Stimulated activated CD4-positive, alpha-beta T cell treated with anti-CD3 and anti-CD28 coated beads, TNF-alpha, amount 100 ng/mL, for 4 hours (primary cell): Measurements from ENCODE around the gene LIF.
"Not testable (repeated sequence)": the region's sequence is repeated elsewhere in the genome, so short reads cannot be mapped to it uniquely, and the experiment has no call there.

Experiments
- DNase-seq, 3 experiments: peaks; one replicate each; pipeline ENCODE4 v3.0.0-alpha.2; 2020; ENCODE audit warnings: low read depth in 3 of 3

LIF gene

DNA sequence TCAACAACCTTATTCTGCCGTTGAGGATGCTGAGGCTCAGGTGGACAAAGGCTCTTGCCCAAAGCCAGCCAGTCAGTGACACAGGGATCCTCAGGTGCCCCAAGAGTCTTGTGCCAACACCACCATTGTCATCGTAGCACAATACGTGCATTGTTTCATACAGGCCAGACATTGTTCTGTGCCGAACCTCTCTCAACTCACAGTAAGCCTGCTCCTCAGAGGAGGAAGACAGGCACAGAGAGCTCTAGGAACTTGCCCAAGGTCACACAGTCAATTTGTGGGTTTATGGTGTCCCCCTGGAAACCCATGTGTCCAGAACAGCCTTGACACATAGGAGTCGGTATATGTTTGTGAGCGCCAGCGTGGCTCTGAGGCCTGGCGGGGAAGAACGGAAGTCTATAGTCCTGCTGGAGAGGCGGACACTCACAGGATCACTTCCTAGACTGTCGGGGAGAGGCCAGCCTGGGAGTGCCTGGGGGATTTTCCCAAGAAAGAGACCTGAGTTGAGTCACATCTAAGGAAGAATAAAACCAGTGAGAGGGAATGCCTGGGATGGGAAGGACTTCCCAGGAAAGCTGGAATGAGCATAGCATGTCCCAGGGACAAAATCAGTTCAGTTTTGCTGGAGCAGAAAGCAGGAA is 20.2 kb downstream of the LIF start:
- DNase-seq: no peak

GRCh38 chr22:30225220-30225927 is 21.2 kb downstream of the LIF start:
- DNase-seq: no peak

GRCh38 chr22:30224161-30224857 is 22.2 kb downstream of the LIF start:
- DNase-seq: no peak

DNA sequence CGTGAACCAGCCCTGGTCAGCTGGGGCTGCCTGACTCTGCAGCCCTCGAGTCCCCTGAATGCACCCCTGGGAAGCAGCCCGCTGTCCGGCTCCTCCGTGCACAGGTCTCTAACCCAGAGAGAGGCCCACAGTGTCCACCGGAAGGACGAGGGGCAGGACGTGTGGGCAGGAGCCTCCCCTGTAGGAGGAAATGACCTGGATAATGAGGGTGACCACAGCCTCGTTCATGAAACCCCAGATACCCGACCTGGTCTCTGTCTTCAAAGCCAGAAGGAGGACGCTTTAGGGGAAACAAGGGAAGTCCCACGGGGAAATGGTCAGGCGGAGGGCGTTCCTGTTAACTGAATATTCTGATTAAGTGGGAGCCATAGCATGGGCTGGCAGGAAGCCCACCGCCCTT is 23.3 kb downstream of the LIF start:
- DNase-seq: no peak

DNA sequence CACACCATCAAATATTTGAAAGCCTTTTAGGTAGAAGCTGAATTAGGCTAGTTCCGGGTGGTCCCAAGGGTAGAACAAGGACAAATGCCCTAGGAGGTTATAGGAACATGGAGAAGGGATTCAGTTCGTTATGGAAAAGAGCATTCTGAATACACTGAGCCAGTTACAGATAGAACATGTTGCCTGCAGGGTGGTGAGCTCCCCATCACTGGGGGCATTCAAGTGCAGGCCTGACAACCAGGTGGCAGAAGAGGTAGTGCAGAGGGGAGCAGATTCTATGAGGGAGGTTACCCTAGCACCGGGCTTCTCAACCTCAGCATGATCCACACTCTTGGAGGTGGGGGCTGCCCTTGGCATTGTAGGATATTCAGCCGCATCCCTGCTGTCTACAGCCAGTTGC is 24.2 kb downstream of the LIF start:
- DNase-seq: no peak

GRCh38 chr22:30221121-30221992 is 25.2 kb downstream of the LIF start:
- DNase-seq: peak in 2 of 3 experiments; percentile 48 to 51

- DNase-seq: no peak
These were observed 26.1 kb downstream of the LIF start for GRCh38 chr22:30220338-30221012.

DNA sequence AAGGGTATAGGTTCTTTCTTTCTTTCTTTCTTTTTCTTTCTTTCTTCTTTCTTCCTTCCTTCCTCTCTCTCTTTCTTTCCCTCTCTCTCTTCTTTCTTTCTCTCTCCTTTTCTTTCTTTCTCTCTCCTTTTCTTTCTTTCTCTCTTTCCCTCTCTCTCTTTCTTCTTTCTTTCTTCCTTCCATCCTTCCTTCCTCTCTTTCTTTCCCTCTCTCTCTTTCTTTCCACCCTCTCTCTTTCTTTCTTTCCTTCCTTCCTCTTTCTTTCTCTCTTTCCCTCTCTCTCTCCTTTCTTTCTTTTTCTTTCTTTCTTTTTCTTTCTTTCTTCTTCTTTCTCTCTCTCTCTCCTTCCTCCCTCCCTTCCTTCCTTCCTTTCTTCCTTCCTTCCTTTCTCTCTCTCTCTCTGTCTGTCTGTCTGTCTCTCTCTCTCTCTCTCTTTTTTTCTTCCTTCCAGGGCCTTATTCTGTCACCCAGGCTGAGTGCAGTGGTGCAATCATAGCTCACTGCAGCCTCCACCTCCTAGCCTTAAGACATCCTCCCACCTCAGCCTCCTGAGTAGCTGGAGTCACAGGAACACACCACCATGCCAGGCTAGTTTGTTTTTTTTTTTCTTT is 26.8 kb downstream of the LIF start:
- DNase-seq: no peak

GRCh38 chr22:30219049-30219654 is 27.4 kb downstream of the LIF start:
- no peak for DNase-seq

DNA sequence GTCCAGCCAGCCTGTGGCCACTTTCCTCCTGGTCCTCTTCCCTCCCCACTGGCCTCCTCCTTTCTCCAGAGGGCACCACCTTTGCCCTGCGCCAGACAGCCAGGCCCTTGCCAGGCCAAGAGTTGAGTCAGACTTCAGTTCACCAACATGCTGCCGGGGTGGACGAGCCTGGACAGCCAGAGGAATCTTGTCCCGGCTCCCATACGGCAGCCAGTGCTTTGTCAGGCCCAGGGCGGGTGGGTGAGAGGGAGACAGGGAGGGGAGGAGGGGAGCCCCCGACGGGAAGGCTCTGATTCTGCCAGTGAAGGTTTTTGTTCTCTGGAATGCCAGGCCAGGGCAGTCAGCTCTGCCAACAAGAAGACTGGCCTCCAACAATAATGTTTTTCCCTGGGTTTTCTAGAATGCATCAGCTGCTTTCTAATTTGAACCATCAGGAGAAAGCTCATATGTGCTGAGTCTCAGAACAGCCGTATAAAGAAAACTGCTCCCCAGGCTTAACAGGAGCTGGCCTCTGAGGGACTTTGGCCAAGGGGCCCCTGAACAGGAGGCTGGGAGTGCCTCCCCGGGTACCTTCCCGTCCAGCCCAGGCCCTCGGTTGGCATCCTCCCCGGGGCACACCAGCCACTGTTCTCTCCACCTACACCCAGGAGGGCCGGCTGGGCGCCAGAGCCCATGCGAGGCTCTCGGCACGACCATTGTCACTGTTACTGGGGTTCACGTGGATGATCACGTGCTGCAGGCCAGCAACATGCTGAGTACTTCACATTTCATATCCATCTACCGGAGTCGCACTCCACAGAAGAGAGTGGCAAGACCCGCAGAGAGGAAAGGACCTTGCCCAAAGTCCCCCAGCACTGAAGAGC is 28.6 kb downstream of the LIF start:
- DNase-seq: no peak

DNA sequence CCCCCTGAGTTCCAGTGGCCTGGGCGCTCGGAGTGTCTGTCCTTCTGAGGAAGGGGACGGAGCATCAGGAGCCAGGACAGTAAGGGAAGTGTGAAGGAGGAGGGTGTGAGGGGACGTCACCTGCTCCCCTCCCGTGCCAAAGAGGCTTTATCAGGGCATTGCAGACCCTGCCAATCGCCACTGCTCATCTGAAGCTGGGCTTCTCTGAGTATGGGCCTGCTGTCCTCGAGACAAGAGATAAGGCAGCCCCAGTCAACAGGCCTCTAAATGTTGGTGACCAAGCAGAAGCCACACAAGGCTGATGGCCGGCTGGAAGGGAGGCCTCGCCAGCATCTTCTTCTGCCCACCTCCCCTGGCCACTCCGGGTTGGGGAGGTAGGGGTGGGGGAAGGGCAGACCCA is 29.8 kb downstream of the LIF start:
- no peak for DNase-seq

GRCh38 chr22:30216272-30216671 is 30.3 kb downstream of the LIF start:
- not testable (repeated sequence) for DNase-seq

GRCh38 chr22:30214703-30215407 is 31.7 kb downstream of the LIF start:
- DNase-seq: no peak

GRCh38 chr22:30212996-30213441 is 33.5 kb downstream of the LIF start:
- DNase-seq: no peak

DNA sequence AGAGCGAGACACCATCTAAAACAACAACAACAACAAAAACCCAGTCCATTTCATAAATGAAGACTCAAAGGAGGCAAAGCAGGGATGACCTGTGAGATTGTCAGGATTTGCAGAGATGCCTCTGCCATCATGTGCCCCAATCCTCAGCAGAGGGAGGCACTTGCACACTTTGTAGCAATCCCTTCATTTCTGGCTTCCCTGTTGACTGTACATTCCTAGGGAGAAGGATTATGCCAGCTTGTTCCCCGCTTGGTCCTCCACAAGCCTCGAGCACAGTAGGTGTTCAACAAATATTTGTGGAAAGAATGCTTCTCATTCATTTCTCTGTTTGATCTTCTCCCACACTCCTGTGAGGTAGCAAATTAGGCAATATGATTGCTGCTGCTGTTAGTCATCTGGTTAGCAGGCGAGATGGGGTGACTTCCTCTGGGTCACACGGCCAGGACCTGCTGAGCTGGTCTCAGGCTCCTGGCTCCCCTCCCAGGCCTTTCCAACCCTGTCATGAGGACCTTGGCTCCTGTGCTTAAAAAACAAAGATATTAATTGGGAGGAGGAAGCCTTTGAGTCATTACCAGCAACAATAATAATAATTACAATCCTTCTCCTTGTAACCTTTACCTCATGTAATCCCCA is 34.1 kb downstream of the LIF start:
- DNase-seq: no peak

- no peak for DNase-seq
These were observed 35.3 kb downstream of the LIF start for GRCh38 chr22:30211124-30211820.

DNA sequence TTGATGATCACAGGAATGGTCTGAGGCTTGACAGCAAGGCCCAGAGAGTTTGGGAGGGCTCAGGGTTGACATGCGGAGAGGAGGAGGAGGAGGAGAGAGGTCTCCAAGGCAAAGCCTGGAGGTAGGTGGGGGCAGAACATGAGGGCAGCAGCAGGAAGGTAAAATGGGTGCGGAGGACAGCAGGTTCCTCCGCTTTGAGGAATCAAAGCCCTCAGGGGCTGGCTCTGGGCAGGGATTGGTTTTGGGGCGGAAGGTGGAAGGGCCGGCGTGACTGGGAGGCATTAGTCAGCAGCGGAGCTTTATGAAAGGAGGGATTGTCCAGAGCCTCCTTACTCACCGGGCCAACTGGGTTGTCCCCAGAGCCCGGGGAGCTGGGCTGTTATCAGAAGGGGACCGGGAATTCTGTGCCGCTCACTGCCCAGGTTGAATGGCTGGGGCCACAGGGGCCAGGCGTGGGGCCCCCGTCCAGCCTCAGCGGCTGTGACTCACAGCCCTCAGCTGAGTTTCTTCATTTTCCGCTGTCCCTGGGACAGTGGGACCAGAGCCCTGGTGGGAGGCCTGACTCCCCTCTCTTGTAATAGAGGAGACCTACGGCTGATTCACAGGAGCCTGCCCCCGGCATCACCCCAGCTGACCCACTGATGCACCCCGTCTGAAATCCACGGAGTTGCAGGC is 36.2 kb downstream of the LIF start:
- no peak for DNase-seq
